HG03097 (cell line): ENCODE data around the gene CGA.

ENCODE experiments used
- ATAC-seq: cut with Tn5 transposase; IDR thresholded peaks from one replicate; pipeline ENCODE4 v1.9.1; 2021; ENCODE audit not compliant: unreplicated experiment, low FRiP score

The CGA gene

GRCh38 chr6:87092435-87092834 is 2.5 kb downstream of the CGA start:
- ATAC-seq: no peak

GRCh38 chr6:87089135-87089534 is 5.8 kb downstream of the CGA start:
- ATAC-seq: no peak

GRCh38 chr6:87088076-87088475 is 6.8 kb downstream of the CGA start:
- no peak for ATAC-seq

- no peak for ATAC-seq
Measured at GRCh38 chr6:87082160-87082721, 12.7 kb downstream of the CGA start.

GRCh38 chr6:87078983-87079616 is 15.8 kb downstream of the CGA start:
- ATAC-seq: no peak

GRCh38 chr6:87075168-87075567 is 19.7 kb downstream of the CGA start:
- ATAC-seq: no peak

- no peak for ATAC-seq
Measured at GRCh38 chr6:87074101-87074621, 20.7 kb downstream of the CGA start.

- ATAC-seq: no peak
Measured at GRCh38 chr6:87071683-87072082, 23.2 kb downstream of the CGA start.

GRCh38 chr6:87070741-87071140 is 24.2 kb downstream of the CGA start:
- ATAC-seq: no peak

GRCh38 chr6:87068795-87069194 is 26.1 kb downstream of the CGA start:
- no peak for ATAC-seq

- ATAC-seq: no peak
Measured at GRCh38 chr6:87066449-87067333, 28.2 kb downstream of the CGA start.

- ATAC-seq: no peak
Measured at GRCh38 chr6:87065117-87065516, 29.8 kb downstream of the CGA start.

GRCh38 chr6:87059943-87060342 is 35.0 kb downstream of the CGA start:
- no peak for ATAC-seq

- ATAC-seq: no peak
Measured at GRCh38 chr6:87054143-87054833, 40.6 kb downstream of the CGA start.

- ATAC-seq: no peak
Measured at GRCh38 chr6:87053312-87053711, 41.6 kb downstream of the CGA start.

GRCh38 chr6:87049779-87050178 is 45.1 kb downstream of the CGA start:
- ATAC-seq: no peak

- no peak for ATAC-seq
Measured at GRCh38 chr6:87045521-87046075, 49.3 kb downstream of the CGA start.

- ATAC-seq: no peak
Measured at GRCh38 chr6:87040729-87041128, 54.2 kb downstream of the CGA start.
